PC-9 (cell line): ENCODE data around the gene ALOXE3. TPM values are rescaled to one million over a fixed set of nuclear protein-coding genes. Genes with fewer than 3 reads are reported as not detected.
A peak's percentile ranks its signal among the peaks of the same experiment; 100 is the strongest.

Experiments
- BruUV-seq: library from RNA; stranded (reverse); fragments of 400-500 nt; replicated peaks from 2 replicates; lab custom pipeline; 2021; lab: Mats Ljungman, UMichigan
- CTCF ChIA-PET: fragments of 300-600 bp; sonication (Branson Sonifier 250); formaldehyde crosslinking; loops from one replicate; lab custom pipeline; 2022; ENCODE audit warnings: antibody characterized with exemption; lab: Charles Lee
- POLR2A ChIA-PET: fragments of 300-600 bp; sonication (Branson Sonifier 250); formaldehyde crosslinking; loops from one replicate; lab custom pipeline; 2022; ENCODE audit warnings: antibody characterized with exemption; ENCODE audit not compliant: unreplicated experiment; lab: Charles Lee
- DNase-seq, 2 experiments: peaks; one replicate each; pipeline versions ENCODE4 v3.0.0 to v3.0.0-alpha.2; 2015 to 2022; ENCODE audit warnings: mixed read lengths in 1 of 2
- H2AFZ ChIP-seq: fragments of 200-600 bp; sonication (generic); 2 replicates; pipeline ENCODE4 v1.8.1; 2017; ENCODE audit warnings: antibody characterized with exemption
- H3F3A ChIP-seq: fragments of 200-600 bp; sonication (generic); 2 replicates; pipeline ENCODE4 v1.8.1; 2017; ENCODE audit warnings: antibody characterized with exemption, mild to moderate bottlenecking, low read depth; ENCODE audit not compliant: insufficient read depth
- H3K27ac ChIP-seq: fragments of 200-600 bp; sonication (generic); 2 replicates; pipeline ENCODE4 v1.6.1; 2016; ENCODE audit warnings: mixed run types
- H3K27me3 ChIP-seq: fragments of 200-600 bp; sonication (generic); 2 replicates; pipeline ENCODE4 v1.6.1; 2016; ENCODE audit warnings: low read depth, mixed run types; ENCODE audit not compliant: insufficient read depth
- H3K36me3 ChIP-seq: fragments of 200-600 bp; sonication (generic); 2 replicates; pipeline ENCODE4 v1.6.1; 2016; ENCODE audit warnings: low read depth, mixed run types
- H3K4me1 ChIP-seq: fragments of 200-600 bp; sonication (generic); replicated peaks from 2 replicates; pipeline ENCODE4 v1.6.1; 2016; ENCODE audit warnings: mixed run types; ENCODE audit not compliant: insufficient read depth
- H3K4me2 ChIP-seq: fragments of 200-600 bp; sonication (generic); 2 replicates; pipeline ENCODE4 v1.6.1; 2017; ENCODE audit warnings: mixed run types
- H3K4me3 ChIP-seq: fragments of 200-600 bp; sonication (generic); 2 replicates; pipeline ENCODE4 v1.6.1; 2016; ENCODE audit warnings: mixed run types
- H3K79me2 ChIP-seq: fragments of 200-600 bp; sonication (generic); 2 replicates; pipeline ENCODE4 v1.6.1; 2017; ENCODE audit warnings: low read depth, mixed run types
- H3K9me2 ChIP-seq: fragments of 200-600 bp; sonication (generic); 2 replicates; pipeline ENCODE4 v1.8.1; 2017; ENCODE audit warnings: mild to moderate bottlenecking; ENCODE audit not compliant: insufficient read depth
- H3K9me3 ChIP-seq: fragments of 200-600 bp; sonication (generic); 2 replicates; pipeline ENCODE4 v1.8.1; 2016; ENCODE audit warnings: low read depth; ENCODE audit not compliant: insufficient read depth
- H4K20me1 ChIP-seq: fragments of 200-600 bp; sonication (generic); 2 replicates; pipeline ENCODE4 v1.8.1; 2017; ENCODE audit not compliant: insufficient read depth
- EZH2 ChIP-seq: fragments of 200-600 bp; sonication (generic); IDR thresholded peaks from 2 replicates; pipeline ENCODE4 v1.8.0; 2017; ENCODE audit warnings: antibody characterized with exemption, low read depth
- intact Hi-C: fragments of 100-400 bp; cut with micrococcal nuclease; formaldehyde crosslinking; loops from one replicate; pipeline ENCODE4 v1.10.0; 2022; ENCODE audit not compliant: unreplicated experiment
- total RNA-seq: library from RNA; stranded (reverse); gene quantifications from 2 replicates; pipeline ENCODE4 v1.2.3, GENCODE V29; 2021
- TF ChIP-seq, protein P1 (sequence below): fragments of 200-600 bp; sonication (generic); conservative IDR thresholded peaks from 2 replicates; pipeline ENCODE4 v1.6.1; 2017; ENCODE audit warnings: mixed run types, antibody characterized with exemption, mild to moderate bottlenecking, moderate library complexity

Gene ALOXE3
- total RNA-seq, 1 experiment from 2014 or later: 1.4 TPM

DNA sequence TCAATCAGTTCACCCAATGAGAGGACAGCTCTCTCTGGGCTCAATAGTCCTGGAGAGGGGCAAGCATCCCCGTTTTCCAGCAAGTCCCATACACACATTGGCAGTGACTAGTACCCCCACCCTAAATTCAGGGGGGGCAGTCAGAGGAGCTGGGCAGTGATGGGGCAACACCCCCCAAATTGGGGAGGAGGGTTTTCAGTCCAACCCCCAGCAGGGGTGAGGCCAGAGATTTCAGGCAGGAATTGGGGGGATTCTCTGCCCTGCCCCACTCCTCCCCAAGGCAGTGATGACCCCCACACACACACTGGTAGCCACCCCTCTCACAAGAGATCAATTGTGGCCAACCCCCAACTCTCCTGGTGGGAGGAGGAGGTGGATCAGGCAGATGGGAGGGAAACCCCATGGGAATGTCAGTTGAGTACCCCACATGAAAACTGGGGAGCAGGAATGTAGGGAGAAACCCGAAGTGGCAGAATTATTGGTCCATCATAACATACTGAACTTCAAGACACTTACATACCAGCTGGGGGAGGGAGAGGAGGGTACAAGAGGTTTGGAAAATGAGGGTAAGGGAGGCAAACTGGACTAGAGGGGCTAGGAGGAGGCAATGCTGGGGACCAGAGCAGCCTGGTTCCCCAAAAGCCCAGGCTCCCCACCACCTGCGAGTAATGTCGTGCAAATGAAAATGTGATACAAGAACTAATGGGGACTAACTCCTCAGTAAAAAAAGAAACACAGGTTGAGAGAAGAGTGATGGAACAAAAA lies 41.3 kb upstream of the ALOXE3 start:
- POLR2A ChIA-PET: no interaction called here
- no peak for DNase-seq
- intact Hi-C loops: loop anchor here (5.0 kb wide), 2 partner anchors 87 to 317 kb away; no protein-coding TSS in a partner anchor
- Histone ChIP-seq H3K27me3 (no peaks in the 10 kb centered on the region), H3K9me2 (no peaks in the 10 kb centered on the region), H3K27ac (no peak overlapping the region), H3K9me3 (no peaks in the 10 kb centered on the region), H3K36me3 (no peaks in the 10 kb centered on the region), H3K79me2 (peaks cover 16% of the 10 kb centered on the region; the same call in 1 of the 2 replicates), H4K20me1 (no peaks in the 10 kb centered on the region), H2AFZ (no peak overlapping the region), H3K4me3 (no peak overlapping the region), H3F3A (peaks cover 21% of the 10 kb centered on the region; the same call in 1 of the 2 replicates), H3K4me2 (no peak overlapping the region), H3K4me1 (peaks cover 20% of the 10 kb centered on the region)
- no TSS peak for BruUV-seq
- CTCF ChIA-PET: interaction anchor here (1.5 kb wide), 1 partner anchor 40 kb away, joined by 3 read pairs; no protein-coding TSS in a partner anchor
- TF ChIP-seq, protein P1, sequence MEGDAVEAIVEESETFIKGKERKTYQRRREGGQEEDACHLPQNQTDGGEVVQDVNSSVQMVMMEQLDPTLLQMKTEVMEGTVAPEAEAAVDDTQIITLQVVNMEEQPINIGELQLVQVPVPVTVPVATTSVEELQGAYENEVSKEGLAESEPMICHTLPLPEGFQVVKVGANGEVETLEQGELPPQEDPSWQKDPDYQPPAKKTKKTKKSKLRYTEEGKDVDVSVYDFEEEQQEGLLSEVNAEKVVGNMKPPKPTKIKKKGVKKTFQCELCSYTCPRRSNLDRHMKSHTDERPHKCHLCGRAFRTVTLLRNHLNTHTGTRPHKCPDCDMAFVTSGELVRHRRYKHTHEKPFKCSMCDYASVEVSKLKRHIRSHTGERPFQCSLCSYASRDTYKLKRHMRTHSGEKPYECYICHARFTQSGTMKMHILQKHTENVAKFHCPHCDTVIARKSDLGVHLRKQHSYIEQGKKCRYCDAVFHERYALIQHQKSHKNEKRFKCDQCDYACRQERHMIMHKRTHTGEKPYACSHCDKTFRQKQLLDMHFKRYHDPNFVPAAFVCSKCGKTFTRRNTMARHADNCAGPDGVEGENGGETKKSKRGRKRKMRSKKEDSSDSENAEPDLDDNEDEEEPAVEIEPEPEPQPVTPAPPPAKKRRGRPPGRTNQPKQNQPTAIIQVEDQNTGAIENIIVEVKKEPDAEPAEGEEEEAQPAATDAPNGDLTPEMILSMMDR: no peak
- no peak for TF ChIP-seq EZH2

DNA sequence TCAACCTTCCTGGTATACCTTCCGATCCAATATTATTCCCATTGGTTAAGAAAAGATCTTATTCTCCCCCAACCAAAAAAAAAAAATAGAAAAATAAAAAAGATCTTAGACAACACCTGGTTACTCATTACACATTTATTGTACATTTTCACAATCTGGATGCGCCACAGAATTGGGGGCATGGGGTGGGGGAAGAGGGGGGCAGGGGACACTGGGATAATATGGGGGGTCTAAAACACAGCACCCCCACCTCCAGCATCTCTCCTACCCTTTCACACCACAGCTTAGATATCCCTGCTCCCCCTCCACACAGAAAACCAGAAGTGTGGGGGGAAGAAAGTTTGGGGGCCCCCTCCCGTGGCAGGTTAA lies 40.7 kb upstream of the ALOXE3 start:
- Histone ChIP-seq H3K27ac (no peak overlapping the region), H3K36me3 (no peaks in the 10 kb centered on the region), H3K79me2 (peaks cover 16% of the 10 kb centered on the region; the same call in 1 of the 2 replicates), H3K9me3 (no peaks in the 10 kb centered on the region), H2AFZ (no peak overlapping the region), H3K4me3 (no peak overlapping the region), H3K4me1 (peaks cover 20% of the 10 kb centered on the region), H3K27me3 (no peaks in the 10 kb centered on the region), H3K9me2 (no peaks in the 10 kb centered on the region), H4K20me1 (no peaks in the 10 kb centered on the region), H3K4me2 (no peak overlapping the region), H3F3A (peaks cover 15% of the 10 kb centered on the region; the same call in 1 of the 2 replicates)
- intact Hi-C loops: loop anchor here (5.0 kb wide), 2 partner anchors 87 to 317 kb away; no protein-coding TSS in a partner anchor
- ChIA-PET CTCF (interaction anchor here (0.6 to 1.5 kb wide), 3 partner anchors 21 to 598 kb away, joined by 3 to 11 read pairs (median 4); no protein-coding TSS in a partner anchor), POLR2A (interaction anchor here (0.6 kb wide), 2 partner anchors 15 to 249 kb away, joined by 3 to 4 read pairs; no protein-coding TSS in a partner anchor)
- TF ChIP-seq, protein P1: no peak
- no peak for TF ChIP-seq EZH2
- BruUV-seq: no TSS peak
- DNase-seq: no peak

DNA sequence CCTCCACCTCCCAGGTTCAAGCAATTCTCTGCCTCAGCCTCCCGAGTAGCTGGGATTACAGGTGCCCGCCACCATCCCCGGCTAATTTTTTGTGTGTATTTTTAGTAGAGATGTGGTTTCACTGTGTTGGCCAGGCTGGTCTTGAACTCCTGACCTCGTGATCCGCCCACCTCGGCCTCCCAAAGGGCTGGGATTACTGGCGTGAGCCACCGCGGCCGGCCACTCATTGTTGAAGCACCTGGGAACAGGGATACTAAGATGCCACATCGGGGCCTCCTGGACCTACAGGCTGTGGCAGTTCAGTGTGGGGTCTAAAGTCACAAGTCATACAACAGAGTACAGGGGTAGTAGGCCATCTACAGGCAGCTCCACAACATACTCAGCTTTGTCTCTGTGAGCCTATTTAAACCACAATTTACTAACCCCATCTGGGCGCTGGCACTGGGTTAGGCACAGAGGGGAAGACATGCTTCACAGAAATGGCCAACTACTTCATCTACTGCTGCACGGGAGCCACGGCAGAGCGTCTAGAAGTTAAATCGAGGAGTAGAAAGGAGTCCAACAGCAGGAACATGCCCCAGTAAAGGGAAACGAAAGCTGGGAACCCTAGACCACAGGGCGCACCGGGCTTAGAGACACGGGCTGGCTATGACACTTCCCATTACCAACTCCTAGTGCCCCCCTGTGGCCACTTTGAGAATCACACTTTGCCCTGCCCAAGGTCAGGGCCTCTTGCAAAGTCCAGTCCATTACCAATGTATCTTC lies 40.1 kb upstream of the ALOXE3 start:
- Histone ChIP-seq H3K27me3 (no peaks in the 10 kb centered on the region), H3K9me2 (no peaks in the 10 kb centered on the region), H3F3A (peaks cover 18% of the 10 kb centered on the region; the same call in 1 of the 2 replicates), H3K4me2 (peak overlapping the region; percentile 47; the same call in 1 of the 2 replicates), H3K9me3 (no peaks in the 10 kb centered on the region), H3K4me1 (peaks cover 20% of the 10 kb centered on the region), H3K79me2 (peaks cover 16% of the 10 kb centered on the region; the same call in 1 of the 2 replicates), H3K27ac (peak overlapping the region; percentile 27; the same call in 1 of the 2 replicates), H3K36me3 (no peaks in the 10 kb centered on the region), H4K20me1 (no peaks in the 10 kb centered on the region), H3K4me3 (no peak overlapping the region), H2AFZ (no peak overlapping the region)
- intact Hi-C loops: loop anchor here (1.0 to 5.0 kb wide), 4 partner anchors 20 to 316 kb away; no protein-coding TSS in a partner anchor
- POLR2A ChIA-PET: interaction anchor here (0.6 to 0.7 kb wide), 4 partner anchors 15 to 248 kb away, joined by 3 to 5 read pairs (median 4); no protein-coding TSS in a partner anchor
- TF ChIP-seq, protein P1: peak; percentile 83
- TF ChIP-seq EZH2: no peak
- no TSS peak for BruUV-seq
- DNase-seq: peak; percentile 63 to 91
- CTCF ChIA-PET: interaction anchor here (0.6 to 1.5 kb wide), 7 partner anchors 15 to 598 kb away, joined by 3 to 12 read pairs (median 4); partner anchors contain the start of gene CTC1
